Anterior cingulate cortex (tissue), 58 donors: ENCODE results near the gene DPP8.
"Not testable (repeated sequence)": the region's sequence is repeated elsewhere in the genome, so short reads cannot be mapped to it uniquely, and the experiment has no call there.

Experiments used
- DNase-seq, 58 donors: peaks; one replicate each; lab custom pipeline; 2025; lab: John Stamatoyannopoulos, UW

The DPP8 gene

DNA sequence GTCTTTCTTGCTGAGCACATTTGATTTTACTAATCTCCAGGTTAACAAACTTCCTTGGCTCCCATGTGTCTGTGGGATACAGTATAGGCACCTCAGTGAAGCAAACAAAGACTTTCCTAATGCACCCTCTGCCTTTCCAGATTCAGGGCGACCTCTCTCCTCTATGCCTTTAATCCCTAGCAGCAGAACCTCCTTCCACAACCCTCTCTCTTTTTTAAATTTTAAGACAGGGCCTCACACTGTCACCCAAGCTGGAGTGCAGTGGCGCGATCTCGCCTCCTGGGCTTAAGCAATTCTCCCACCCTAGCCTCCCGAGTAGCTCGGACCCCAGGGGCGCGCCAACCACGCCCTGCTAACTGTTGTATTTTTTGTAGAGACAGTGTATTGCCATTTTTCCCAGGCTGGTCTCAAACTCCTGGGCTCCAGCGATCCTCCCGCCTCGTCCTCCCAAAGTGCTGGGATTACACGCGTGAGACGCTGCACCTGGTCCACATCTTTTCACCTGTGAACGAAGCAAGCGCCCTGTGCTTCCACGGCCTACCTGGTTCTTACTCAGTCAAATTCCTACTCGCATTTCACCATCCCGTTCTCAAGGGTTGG lies 11.1 kb upstream of the DPP8 start:
- DNase-seq: no peak

GRCh38 chr15:65525622-65526021 lies 8.1 kb upstream of the DPP8 start:
- DNase-seq: peak in 13 of 58 donors; percentile 3 to 51 (median 12)

DNA sequence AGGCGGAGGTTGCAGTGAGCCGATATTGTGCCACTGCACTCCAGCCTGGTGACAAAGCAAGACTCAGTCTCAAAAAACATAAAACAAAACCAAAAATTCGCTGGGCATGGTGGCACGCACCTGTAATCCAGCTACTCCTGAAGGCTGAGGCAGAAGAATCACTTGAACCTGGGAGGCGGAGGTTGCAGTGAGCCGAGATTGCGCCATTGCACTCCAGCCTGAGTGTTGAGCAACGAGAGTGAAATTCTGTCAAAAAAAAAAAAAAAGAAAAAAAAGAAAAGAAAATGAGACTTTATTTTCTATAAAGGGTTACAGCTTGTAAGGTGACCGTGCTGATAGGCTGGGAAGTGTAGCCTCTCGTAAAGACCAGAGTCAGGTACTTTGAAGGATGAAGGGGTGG lies 6.7 kb upstream of the DPP8 start:
- no peak for DNase-seq

- DNase-seq: no peak
Observed at GRCh38 chr15:65521350-65521749, 3.9 kb upstream of the DPP8 start.

- DNase-seq: no peak
Observed at GRCh38 chr15:65518633-65519285, 1.3 kb upstream of the DPP8 start.

DNA sequence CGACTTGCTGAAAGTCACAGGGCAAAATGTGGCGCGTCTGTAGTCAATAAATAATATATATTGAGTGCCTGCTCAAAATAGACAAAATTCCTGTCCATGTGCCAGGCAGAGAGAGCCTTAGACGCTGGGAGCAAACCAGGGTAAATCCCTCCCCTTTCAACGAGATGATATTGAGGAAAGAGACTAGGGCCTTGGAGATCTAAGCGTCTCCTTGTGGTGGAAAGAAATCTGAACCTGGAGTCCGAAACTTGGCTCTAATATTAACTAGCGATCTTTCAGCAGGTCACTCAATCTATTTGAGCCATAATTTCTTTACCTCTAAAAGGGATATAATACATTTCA lies 348 bp upstream of the DPP8 start:
- no peak for DNase-seq

DNA sequence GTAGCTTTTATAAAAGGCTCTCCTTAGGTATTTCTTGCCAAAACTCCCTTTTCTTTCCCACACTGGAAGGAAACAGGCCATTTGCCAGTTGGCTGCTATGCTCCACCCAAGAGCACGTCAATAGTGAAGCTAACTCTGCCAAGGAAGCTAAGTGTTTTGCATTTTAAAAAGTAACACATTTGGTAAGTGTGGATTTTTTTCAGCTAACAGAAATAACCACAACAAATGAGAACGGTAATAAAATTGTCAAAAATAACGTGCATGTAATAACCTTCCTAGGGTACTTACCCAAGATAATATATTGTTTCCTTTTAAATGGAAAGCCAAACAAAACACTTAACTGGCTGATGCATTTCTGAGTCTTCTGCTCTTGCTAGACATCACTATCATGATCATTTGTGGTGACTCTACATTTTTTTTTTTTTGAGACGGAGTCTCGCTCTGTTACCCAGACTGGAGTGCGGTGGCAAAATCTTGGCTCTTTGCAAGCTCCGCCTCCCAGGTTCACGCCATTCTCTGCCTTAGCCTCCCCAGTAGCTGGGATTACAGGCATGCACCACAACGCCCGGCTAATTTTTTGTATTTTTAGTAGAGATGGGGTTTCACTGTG lies 4.6 kb downstream of the DPP8 start:
- DNase-seq: peak in 45 of 58 donors; percentile 0 to 75 (median 37)

- peak in 4 of 58 donors; percentile 18 to 35 (median 27) for DNase-seq
Observed at GRCh38 chr15:65512189-65512588, 5.3 kb downstream of the DPP8 start.

- DNase-seq: no peak
Observed at GRCh38 chr15:65509321-65509720, 8.2 kb downstream of the DPP8 start.

DNA sequence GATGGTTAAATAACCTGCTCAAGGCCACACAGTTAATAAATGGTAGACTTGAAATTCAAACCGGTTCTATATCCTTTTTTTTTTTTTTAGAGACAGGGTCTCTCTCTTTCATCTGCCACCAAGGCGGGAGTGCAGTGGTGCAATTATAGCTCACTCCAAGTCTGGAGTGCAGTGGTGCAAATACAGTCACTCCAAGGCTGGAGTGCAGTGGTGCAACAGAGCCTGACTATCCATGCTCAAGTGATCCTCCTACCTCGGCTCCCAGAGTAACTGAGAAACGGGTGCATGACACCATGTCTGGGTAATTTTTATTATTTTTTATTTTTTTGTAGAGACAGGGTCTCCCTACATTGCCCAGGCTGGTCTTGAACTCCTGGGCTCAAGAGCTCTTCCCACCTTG lies 23.4 kb downstream of the DPP8 start:
- no peak for DNase-seq

DNA sequence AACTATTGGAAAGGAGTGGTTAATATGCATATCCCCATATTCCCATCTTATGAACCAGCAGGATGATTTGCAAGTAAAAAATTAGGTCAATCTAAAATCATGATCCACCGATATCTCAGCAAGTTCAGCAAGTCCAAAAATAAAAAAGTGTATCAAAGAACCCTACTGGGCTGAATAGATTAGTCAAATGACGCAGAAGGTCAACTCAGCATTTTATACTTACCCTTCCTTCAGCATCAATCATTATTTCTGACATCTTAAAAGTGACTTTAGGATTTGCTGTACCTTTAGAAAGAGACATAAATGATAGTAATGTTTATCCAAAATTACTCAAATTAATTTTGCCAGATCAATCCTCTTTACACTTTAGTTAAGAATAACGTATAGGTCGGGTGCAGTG lies 32.6 kb downstream of the DPP8 start:
- no peak for DNase-seq

DNA sequence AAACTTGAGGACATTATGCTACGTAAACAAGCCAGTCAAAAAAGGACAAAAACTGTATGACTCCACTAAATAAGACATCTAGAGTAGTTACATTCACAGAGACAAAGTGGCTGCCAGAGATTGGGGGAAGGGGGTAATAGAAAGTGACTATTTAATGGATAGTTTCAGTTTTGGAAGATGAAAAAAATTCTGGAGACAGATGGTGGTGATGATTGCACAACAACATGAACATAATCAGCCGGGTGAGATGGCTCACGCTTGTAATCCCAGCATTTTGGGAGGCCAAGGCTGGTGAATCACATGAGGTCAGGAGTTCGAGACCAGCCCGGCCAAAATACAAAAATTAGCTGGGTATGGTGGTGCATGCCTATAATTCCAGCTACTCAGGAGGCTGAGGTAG lies 40.6 kb downstream of the DPP8 start:
- no peak for DNase-seq

DNA sequence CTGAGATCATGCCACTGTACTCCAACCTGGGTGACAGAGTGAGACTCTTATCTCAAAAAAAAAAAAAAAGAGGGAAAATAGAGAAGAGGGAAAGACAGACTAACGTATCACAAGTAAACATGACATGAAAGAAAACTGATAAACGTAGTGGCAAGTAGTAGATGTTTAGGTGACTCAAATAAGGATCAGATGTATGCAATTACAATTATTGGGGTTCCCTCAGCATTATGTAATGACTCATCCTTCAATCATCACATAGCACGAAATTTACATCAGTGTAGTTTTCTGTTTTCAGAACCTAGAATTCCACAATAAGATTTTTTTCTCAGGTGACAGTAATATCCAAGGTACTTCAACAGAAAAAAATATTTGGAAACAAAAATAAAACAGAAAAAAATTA lies 46.6 kb downstream of the DPP8 start:
- no peak for DNase-seq

- DNase-seq: no peak
Observed at GRCh38 chr15:65468229-65468909, 49.1 kb downstream of the DPP8 start.

DNA sequence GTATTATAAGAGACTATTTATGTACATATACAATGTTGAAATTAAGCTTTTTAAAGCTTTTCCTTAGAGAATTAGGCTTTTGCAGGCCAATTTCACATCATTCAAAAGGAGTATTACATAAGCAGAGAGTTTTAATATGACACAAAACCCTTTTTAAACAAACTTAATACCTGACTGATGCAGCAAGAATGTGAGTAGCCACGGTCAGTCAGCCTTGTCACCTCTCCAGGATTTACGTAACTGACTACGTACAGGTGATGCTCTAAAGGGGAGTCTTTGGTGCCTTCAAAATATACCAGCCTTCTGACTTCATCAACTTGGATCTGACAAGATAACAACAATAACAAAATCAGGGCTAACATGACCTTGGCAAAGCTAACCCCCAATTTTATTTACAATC lies 50.6 kb downstream of the DPP8 start:
- DNase-seq: no peak

DNA sequence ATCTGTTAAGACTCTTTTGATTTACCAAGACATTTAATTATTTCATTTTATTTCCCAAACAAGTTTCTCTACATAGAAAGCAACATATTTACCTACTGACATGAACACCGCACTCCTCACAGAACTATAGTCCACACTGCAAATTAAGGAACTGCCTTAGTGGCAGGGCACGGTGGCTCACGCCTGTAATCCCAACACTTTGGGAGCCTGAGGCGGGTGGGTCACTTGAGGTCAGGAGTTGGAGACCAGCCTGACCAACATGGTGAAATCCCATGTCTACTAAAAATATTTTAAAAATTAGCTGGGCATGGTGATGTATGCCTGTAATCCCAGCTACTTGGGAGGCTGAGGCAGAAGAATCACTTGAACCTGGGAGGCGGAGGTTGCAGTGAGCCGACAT lies 54.4 kb downstream of the DPP8 start:
- not testable (repeated sequence) for DNase-seq

DNA sequence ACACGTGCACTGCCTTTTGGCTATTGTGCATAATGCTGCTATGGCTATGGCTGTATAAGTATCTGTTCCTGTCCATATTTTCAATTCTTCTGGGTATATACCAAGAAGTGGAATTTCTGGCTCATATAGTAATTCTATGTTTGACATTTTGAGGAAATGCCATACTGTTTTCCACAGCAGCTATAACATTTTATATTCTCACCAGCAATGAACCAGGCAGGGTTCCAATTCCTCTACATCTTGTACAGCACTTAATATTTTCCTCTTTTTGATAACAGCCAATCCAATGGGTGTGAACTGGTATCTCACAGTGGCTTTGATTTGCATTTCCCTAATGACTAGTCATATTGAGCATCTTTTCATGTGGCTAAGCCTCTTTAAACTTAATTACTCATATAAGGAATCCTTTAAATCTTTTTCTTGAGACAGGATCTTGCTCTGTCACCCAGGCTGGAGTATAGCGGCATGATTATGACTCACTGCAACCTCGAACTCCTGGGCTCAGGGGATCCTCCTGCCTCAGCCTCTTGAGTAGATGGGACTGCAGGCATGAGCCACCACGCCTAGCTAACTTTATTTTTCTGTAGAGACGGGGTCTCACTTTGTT lies 56.6 kb downstream of the DPP8 start:
- no peak for DNase-seq

- DNase-seq: not testable (repeated sequence)
Observed at GRCh38 chr15:65455256-65455655, 62.2 kb downstream of the DPP8 start.

GRCh38 chr15:65451989-65452388 lies 65.5 kb downstream of the DPP8 start:
- no peak for DNase-seq

DNA sequence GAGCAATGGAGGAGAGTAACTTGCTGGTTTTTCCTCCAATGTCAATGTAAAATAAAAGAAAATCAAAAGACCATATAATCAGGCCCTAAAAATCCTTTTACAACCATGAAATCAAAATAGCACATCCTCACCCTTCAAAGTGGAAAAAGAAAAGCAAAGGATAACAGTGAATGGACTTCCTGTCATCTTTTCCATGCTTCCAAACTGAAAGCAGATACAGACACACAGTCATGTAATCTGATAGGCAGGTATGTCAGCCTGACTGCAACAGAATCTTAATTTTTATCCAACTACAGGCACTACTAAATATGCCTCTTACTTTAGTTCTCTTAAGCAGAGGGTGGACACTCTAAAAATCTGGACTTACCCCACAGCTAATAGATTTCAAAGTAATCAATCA lies 66.9 kb downstream of the DPP8 start:
- no peak for DNase-seq

- DNase-seq: no peak
Observed at GRCh38 chr15:65447145-65447544, 70.3 kb downstream of the DPP8 start.
